Transverse colon (tissue), 4 donors: ENCODE results near the gene SRPRB. TPM values are rescaled to one million over a fixed set of nuclear protein-coding genes. Genes with fewer than 3 reads are reported as not detected.

Experiments used
- DNase-seq: peaks from one replicate; pipeline ENCODE4 v3.0.0-alpha.2; 2019
- H3K27ac ChIP-seq, 4 donors: fragments of 200-600 bp; sonication (generic); 2 replicates each; pipeline ENCODE4 v1.5.1; 2016 to 2018; ENCODE audit warnings: inconsistent platforms in 4 of 4
- H3K27me3 ChIP-seq: fragments of 200-600 bp; sonication (generic); 2 replicates; pipeline ENCODE4 v1.5.1; 2017; ENCODE audit warnings: inconsistent platforms
- H3K36me3 ChIP-seq, 4 donors: fragments of 200-600 bp; sonication (generic); 2 replicates each; pipeline ENCODE4 v1.5.1; 2017 to 2019; ENCODE audit warnings: inconsistent platforms in 4 of 4
- H3K4me1 ChIP-seq, 4 donors: fragments of 200-600 bp; sonication (generic); 2 replicates each; pipeline ENCODE4 v1.5.1; 2017 to 2020; ENCODE audit warnings: inconsistent platforms in 4 of 4
- H3K4me3 ChIP-seq, 4 donors: fragments of 200-600 bp; sonication (generic); 1 replicate in 1 of 4; 2 replicates in 3 of 4; pipeline versions ENCODE4 v1.5.1 to v1.6.1; 2017 to 2019; ENCODE audit warnings: inconsistent platforms in 4 of 4
- H3K9me3 ChIP-seq, 2 donors: fragments of 200-600 bp; sonication (generic); 2 replicates each; pipeline ENCODE4 v1.5.1; 2017 to 2019; ENCODE audit warnings: inconsistent platforms in 2 of 2
- CTCF ChIP-seq, 5 experiments: fragments of 200-600 bp in 3 of 5; fragments of 450-650 bp in 2 of 5; sonication (generic) in 3 of 5; IDR thresholded peaks; 1 replicate in 2 of 5; 2 replicates in 3 of 5; pipeline ENCODE4 v1.5.1; 2016 to 2017; ENCODE audit warnings: antibody characterized with exemption in 5 of 5, inconsistent platforms in 3 of 5, mild to moderate bottlenecking in 2 of 5, moderate library complexity in 1 of 5
- EP300 ChIP-seq: sonication (generic); formaldehyde crosslinking; IDR thresholded peaks from one replicate; pipeline ENCODE4 v1.6.1; 2017; ENCODE audit warnings: antibody characterized with exemption, low read depth
- POLR2A ChIP-seq: fragments of 450-650 bp; IDR thresholded peaks from one replicate; pipeline ENCODE4 v1.6.1; 2016; ENCODE audit warnings: antibody characterized with exemption, mild to moderate bottlenecking, moderate library complexity
- POLR2AphosphoS5 ChIP-seq, 3 donors: sonication (generic); formaldehyde crosslinking; IDR thresholded peaks; one replicate each; pipeline ENCODE4 v1.6.1; 2016; ENCODE audit warnings: antibody characterized with exemption in 3 of 3
- WGBS, 2 donors: methylation state at CpG; one replicate each; pipeline ENCODE4 v1.1.5; 2018; ENCODE audit warnings: low coverage in 1 of 2; 5-methylcytosine and 5-hydroxymethylcytosine counted together
- in situ Hi-C, 4 donors: fragments of 200-750 bp; cut with MboI; loops; one replicate each; pipeline versions ENCODE4 v1.15.0 to v1.15.1; 2017; ENCODE audit warnings: low sequenced_read_pairs in 3 of 4, low pct_ligation_motif_present in 1 of 4, low pct_unique_long_range_greater_than_20kb in 1 of 4
- intact Hi-C: fragments of 100-400 bp; cut with DNase I; formaldehyde crosslinking; loops from one replicate; pipeline ENCODE4 v1.15.1; 2023; ENCODE audit warnings: low total_unique reads
- total RNA-seq, 4 donors: library from RNA; depleted of rRNA; stranded (reverse); fragments of >200 nt; gene quantifications; one replicate each; pipeline ENCODE4 v1.1.0, GENCODE V29; 2016

Gene SRPRB
- total RNA-seq, 4 donors from 2014 or later = 1.5 to 14.6 (median 8.1) TPM

GRCh38 chr3:133864616-133865015 is 59.0 kb downstream of the SRPRB start:
- 60 to 87% methylated on average over 2 to 7 of the region's 7 CpGs for WGBS, 2 donors
- H3K4me1 ChIP-seq = no peaks in the 10 kb centered on the region
- TF ChIP-seq POLR2A (no peak), CTCF (IDR thresholded peaks at IDR 0.05) (no peak), POLR2AphosphoS5 (IDR thresholded peaks at IDR 0.05) (no peak), EP300 (no peak)
- no peaks in the 10 kb centered on the region for H3K27me3 ChIP-seq
- no peaks in the 10 kb centered on the region for H3K9me3 ChIP-seq
- intact Hi-C loops (no loop called here), in situ Hi-C loops (no loop called here)
- no peaks in the 10 kb centered on the region for H3K36me3 ChIP-seq
- no peak overlapping the region for H3K4me3 ChIP-seq
- H3K27ac ChIP-seq = no peak overlapping the region
- DNase-seq = no peak

GRCh38 chr3:133865136-133865855 is 59.7 kb downstream of the SRPRB start:
- H3K27me3 ChIP-seq = no peaks in the 10 kb centered on the region
- intact Hi-C loops = no loop called here
- no peak for DNase-seq

GRCh38 chr3:133866141-133866540 is 60.5 kb downstream of the SRPRB start:
- in situ Hi-C loops = no loop called here
- no peak overlapping the region for H3K27ac ChIP-seq
- 91% methylated on average over 3 of the region's 3 CpGs; no CpG with 5 or more reads in 1 of the 2 donors for WGBS, 2 donors
- DNase-seq = no peak
- H3K9me3 ChIP-seq = no peaks in the 10 kb centered on the region
- no peaks in the 10 kb centered on the region for H3K4me1 ChIP-seq
- no peaks in the 10 kb centered on the region for H3K36me3 ChIP-seq
- TF ChIP-seq POLR2AphosphoS5 (IDR thresholded peaks at IDR 0.05) (no peak), CTCF (IDR thresholded peaks at IDR 0.05) (no peak), EP300 (no peak), POLR2A (no peak)
- H3K4me3 ChIP-seq = no peak overlapping the region
- intact Hi-C loops = no loop called here
- no peaks in the 10 kb centered on the region for H3K27me3 ChIP-seq

More at GRCh38 chr3:133865136-133865855, 59.7 kb downstream of the SRPRB start:
- in situ Hi-C loops = no loop called here
- Histone ChIP-seq H3K4me1 (no peaks in the 10 kb centered on the region), H3K4me3 (no peak overlapping the region), H3K27ac (no peak overlapping the region), H3K9me3 (no peaks in the 10 kb centered on the region), H3K36me3 (no peaks in the 10 kb centered on the region)
- TF ChIP-seq CTCF (IDR thresholded peaks at IDR 0.05) = no peak
- TF ChIP-seq POLR2A = no peak
- no peak for TF ChIP-seq POLR2AphosphoS5 (IDR thresholded peaks at IDR 0.05)
- no peak for TF ChIP-seq EP300
- 83% methylated on average over 5 of the region's 5 CpGs; no CpG with 5 or more reads in 1 of the 2 donors for WGBS, 2 donors

GRCh38 chr3:133868186-133868585 is 62.6 kb downstream of the SRPRB start:
- Histone ChIP-seq H3K4me3 (no peak overlapping the region), H3K36me3 (no peaks in the 10 kb centered on the region), H3K27me3 (no peaks in the 10 kb centered on the region), H3K4me1 (no peaks in the 10 kb centered on the region), H3K9me3 (no peaks in the 10 kb centered on the region), H3K27ac (no peak overlapping the region)
- TF ChIP-seq EP300 (no peak), POLR2A (no peak), POLR2AphosphoS5 (IDR thresholded peaks at IDR 0.05) (no peak), CTCF (IDR thresholded peaks at IDR 0.05) (no peak)
- 80 to 92% methylated on average over 3 to 8 of the region's 8 CpGs for WGBS, 2 donors
- intact Hi-C loops = no loop called here
- in situ Hi-C loops = no loop called here
- no peak for DNase-seq
